Measurements from ENCODE around the gene TMEM258. TPM values are rescaled to one million over a fixed set of nuclear protein-coding genes. Genes with fewer than 3 reads are reported as not detected.
A peak's percentile ranks its signal among the peaks of the same experiment; 100 is the strongest.

TMEM258 gene
- total RNA-seq, 1 donor from 2014 or later: 94.0 TPM

GRCh38 chr11:61742391-61742790 lies 50.0 kb downstream of the TMEM258 start:
- TF ChIP-seq CTCF (IDR thresholded peaks at IDR 0.05): no peak
- peak; percentile 77 for DNase-seq
- ATAC-seq: peak; percentile 81

GRCh38 chr11:61739966-61740365 lies 52.4 kb downstream of the TMEM258 start:
- TF ChIP-seq CTCF (IDR thresholded peaks at IDR 0.05): no peak
- intact Hi-C loops (cut with DNase I): loop anchor here (5.0 kb wide), 1 partner anchor 63 kb away; no protein-coding TSS in a partner anchor
- no peaks in the 10 kb centered on the region for H3K36me3 ChIP-seq

More at GRCh38 chr11:61742391-61742790, 50.0 kb downstream of the TMEM258 start:
- Histone ChIP-seq H3K27ac (no peak overlapping the region), H3K27me3 (no peaks in the 10 kb centered on the region), H3K36me3 (no peaks in the 10 kb centered on the region), H3K9me3 (no peaks in the 10 kb centered on the region), H3K4me1 (no peaks in the 10 kb centered on the region), H3K4me3 (no peak overlapping the region)
- intact Hi-C loops (cut with DNase I): no loop called here

GRCh38 chr11:61739413-61739812 lies 53.0 kb downstream of the TMEM258 start:
- intact Hi-C loops (cut with DNase I): loop anchor here (5.0 kb wide), 1 partner anchor 62 kb away; no protein-coding TSS in a partner anchor
- H3K36me3 ChIP-seq: no peaks in the 10 kb centered on the region
- TF ChIP-seq CTCF (IDR thresholded peaks at IDR 0.05): no peak
- H3K4me3 ChIP-seq: no peak overlapping the region
- no peaks in the 10 kb centered on the region for H3K27me3 ChIP-seq
- H3K9me3 ChIP-seq: no peaks in the 10 kb centered on the region
- H3K27ac ChIP-seq: no peak overlapping the region
- DNase-seq: no peak
- H3K4me1 ChIP-seq: no peaks in the 10 kb centered on the region
- no peak for ATAC-seq

More at GRCh38 chr11:61739966-61740365, 52.4 kb downstream of the TMEM258 start:
- H3K27ac ChIP-seq: no peak overlapping the region
- H3K4me1 ChIP-seq: no peaks in the 10 kb centered on the region
- H3K27me3 ChIP-seq: no peaks in the 10 kb centered on the region
- DNase-seq (no peak), ATAC-seq (no peak)
- H3K9me3 ChIP-seq: no peaks in the 10 kb centered on the region
- no peak overlapping the region for H3K4me3 ChIP-seq

Other genes starting within 250 kb of the TMEM258 start
- 4.8 TPM for gene SYT7, start 211.5 kb downstream of the TMEM258 start, total RNA-seq
- gene DAGLA, start 112.2 kb downstream of the TMEM258 start, total RNA-seq: 6.0 TPM
- 62.6 TPM for gene MYRF, start 40.0 kb downstream of the TMEM258 start, total RNA-seq
- gene FEN1, start 312 bp upstream of the TMEM258 start, total RNA-seq: 4.9 TPM
- 68.0 TPM for gene FADS1, start 24.4 kb upstream of the TMEM258 start, total RNA-seq
- gene FADS2, start 35.7 kb upstream of the TMEM258 start, total RNA-seq: 75.1 TPM
- 68.5 TPM for gene FADS3, start 98.9 kb upstream of the TMEM258 start, total RNA-seq
- gene RAB3IL1, start 125.0 kb upstream of the TMEM258 start, total RNA-seq: 10.6 TPM
- 9.6 TPM for gene BEST1, start 157.8 kb upstream of the TMEM258 start, total RNA-seq
- 4,022 TPM for gene FTH1, start 175.0 kb upstream of the TMEM258 start, total RNA-seq

Measured in upper lobe of right lung (tissue), 1 donor.